Hematopoietic multipotent progenitor cell treated with erythropoietin and hydrocortisone succinate and interleukin-3 and kit ligand, for 17 days (in vitro differentiated cells): ENCODE data around the gene LDHD.
A peak's percentile ranks its signal among the peaks of the same experiment; 100 is the strongest.
"Not testable (repeated sequence)": the region's sequence is repeated elsewhere in the genome, so short reads cannot be mapped to it uniquely, and the experiment has no call there.

Source experiments
- DNase-seq: peaks from one replicate; pipeline ENCODE4 v3.0.0-alpha.2; 2015; ENCODE audit warnings: low spot score

LDHD gene

DNA sequence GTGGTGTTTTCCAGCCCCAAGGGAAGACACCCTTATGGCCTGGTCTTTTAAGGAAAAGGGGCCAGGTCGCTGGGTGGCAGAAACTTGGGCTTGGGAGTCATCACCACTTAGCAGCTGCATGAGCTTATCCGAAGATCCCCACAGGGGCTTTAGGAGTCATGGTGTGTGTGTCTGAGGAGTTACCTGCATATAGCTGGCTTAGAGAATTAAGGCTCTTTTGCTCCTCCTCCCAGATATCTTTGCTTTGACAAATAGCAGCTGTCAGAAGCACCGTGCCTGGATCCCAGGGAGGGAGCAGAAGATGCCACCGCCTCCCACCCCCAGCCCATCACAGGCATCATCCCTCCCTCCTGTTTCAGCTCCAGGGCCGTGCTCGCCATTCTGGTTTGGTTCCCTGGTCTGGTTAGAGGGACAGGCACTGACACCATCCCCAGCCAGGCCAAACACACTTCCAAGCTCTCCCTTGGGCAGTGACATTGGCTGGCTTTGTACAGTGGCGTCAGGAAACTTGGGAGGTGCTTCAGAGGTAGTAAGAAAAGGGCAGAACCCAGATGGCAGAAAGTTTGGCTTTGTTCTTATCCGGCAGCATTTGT lies 17.4 kb downstream of the LDHD start:
- no peak for DNase-seq

DNA sequence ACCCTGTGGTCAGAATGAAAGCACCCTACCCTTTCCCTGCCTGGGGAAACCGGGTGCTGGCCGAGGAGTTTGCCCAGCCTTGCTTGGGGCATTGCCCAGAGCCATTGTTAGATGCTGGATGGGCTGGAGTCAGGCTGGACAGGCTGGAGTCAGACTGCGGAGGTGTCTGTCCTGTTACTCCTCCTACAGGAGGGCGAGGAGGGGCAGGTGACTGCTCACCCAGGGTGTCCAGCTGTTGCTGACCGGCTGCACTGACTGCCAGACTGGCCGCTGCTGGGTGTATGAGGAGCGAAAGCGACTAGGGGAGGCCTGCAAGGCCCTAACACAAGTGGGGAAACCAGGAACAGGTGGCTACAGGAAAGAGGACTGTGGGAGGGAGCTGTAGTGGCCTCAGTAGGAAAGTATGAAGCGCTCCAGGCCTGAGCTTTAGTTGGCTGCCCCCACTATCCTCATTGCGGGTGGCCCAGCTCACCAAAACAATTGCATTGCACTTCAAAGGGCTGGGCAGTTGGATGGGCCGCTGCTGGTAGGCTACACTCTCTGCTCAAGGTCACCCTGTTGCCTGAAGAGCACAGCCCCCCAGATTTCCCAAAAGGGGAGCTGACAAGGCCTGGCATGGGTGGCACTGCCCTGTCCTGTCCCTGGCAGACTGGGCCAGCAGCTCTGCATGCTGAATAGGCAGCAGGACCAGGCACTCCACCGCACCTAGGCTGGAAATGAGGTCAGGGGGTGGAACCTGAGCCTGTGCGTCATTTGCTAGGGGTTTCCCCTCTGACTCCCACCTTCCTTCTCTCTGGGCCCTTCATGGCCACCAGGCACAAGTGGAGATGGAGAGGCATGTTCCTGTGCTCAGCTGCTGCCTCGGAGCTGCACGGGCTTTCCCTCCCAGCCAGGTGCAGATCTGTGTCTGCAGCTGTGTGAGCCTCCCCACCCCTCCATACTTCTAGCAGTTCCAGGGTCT lies 18.4 kb downstream of the LDHD start:
- no peak for DNase-seq

DNA sequence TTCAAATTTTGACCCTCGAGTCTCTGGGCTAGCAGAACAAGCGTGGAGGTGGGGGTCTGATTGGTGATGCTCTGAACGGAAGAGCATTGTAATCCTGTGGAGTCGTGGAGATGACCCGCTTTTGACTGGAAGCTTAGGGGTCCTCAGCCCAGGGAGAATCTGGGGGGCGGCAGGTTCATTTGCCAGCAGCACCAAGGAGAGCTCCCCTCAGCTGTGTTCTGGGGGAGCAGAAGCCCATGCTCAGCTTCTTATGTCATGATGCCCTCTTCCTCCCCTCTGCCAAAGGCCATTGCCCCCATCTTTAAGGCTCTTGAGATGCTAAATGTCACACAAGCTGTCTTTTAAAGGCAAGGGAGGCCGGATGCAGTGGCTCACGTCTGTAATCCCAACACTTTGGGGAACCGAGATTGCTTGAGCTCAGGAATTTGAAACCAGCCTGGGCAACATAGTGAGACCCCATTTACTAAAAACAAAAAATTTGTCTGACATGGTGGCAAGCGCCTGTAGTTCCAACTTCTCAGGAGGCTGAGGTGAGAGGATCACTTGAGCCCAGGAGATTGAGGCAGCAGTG lies 19.3 kb downstream of the LDHD start:
- DNase-seq: no peak

DNA sequence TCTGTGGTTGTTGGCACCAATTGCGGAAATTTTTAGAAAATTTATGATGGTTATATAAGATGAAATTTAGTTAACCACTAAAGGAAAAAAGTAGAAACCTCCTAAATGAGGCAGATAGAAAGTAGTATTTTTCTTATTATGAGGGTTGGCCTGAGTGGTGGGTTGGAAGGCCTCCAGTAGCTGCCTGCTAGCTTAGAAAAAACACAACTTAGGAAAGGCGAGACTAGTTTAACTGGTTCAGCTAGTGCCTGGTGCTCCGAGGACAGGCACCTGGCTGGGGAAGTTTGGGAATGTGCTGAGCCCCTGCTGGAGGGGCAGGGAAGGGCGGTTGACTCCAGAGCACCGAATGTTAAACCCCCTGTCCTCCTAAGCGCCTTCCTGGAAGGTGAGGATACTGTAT lies 19.9 kb downstream of the LDHD start:
- no peak for DNase-seq

DNA sequence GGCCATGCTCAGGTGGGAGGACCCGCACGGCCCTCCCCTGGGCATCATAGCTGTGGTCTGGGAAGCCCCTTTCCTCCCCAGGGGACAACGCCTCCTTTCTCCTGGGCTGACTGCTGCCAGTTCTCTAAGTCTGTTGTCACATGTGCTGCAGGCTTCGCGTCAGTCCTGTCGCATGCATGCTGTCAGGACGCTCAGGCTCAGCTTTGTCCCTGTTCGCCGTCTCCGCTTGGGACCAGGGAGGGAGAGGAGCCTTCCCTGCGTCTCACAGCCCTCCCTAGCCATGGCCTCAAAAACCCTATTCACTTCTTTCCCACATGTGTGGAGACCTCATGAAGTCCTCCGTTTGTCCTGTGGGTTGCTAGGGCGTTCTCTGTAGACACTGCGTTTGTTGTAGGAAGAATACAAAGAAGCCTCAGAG lies 21.4 kb downstream of the LDHD start:
- DNase-seq: no peak

DNA sequence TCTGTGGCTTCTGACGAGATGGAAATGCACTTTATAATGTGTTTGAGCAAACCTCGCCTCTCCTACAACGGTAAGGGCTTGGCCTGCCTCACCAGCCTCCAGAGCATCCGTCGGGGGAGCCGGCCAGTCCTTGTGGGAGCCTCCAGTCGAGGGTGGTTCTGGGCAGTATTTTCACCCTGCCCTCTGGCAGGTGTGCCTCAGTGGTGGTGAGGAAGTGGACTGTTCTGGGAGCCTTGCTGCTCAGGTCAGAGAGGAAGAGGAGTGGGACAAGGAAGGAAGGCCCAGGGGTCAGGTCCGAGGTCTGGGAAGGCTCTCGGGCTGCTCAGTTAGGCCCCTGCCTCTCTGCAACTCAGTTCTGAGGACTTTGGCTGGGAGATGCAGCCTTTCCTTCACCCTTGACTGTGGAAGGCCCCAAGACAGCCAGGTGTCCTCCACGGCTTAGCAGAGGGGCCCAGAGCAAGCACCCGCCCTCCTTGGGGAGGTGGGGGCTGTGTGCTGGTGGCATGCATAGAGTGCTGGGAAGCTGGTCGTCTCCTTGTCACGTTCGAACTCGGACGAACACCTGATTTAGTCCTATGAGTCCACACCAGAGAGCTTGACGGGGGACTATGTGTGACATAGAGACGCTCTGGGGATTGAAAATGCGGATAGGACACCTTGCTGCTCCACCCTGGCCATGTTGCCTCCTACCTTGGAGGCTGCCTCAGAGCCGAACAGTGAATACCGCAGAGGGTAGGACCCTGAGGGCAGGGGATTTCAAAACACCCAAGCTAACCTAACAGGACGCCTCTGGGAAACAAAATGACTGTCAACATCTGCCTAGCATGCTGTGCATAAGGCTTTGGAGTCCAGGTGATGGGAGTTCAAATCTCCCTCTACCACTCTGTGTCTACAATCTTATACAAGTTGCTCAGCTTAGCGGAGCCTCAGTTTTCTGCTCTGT lies 22.7 kb downstream of the LDHD start:
- no peak for DNase-seq

DNA sequence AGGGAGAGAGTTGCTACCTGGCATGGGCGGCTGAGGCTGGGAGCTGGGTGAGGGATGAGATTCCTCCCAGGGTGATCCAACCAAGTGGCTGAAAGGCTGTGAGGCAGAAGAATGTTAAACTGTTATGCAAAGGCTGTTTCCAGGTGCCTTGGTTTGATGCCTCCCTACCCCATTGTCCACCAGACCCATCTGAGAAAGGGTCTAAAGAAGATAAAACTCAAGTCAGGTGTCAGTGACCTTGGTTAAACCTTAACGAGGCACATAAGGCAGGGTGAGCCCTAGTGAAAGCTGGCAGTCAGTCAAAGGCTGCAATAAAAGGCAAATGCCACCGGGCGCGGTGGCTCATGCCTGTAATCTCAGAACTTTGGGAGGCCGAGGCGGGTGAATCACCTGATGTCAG lies 23.8 kb downstream of the LDHD start:
- DNase-seq: no peak

DNA sequence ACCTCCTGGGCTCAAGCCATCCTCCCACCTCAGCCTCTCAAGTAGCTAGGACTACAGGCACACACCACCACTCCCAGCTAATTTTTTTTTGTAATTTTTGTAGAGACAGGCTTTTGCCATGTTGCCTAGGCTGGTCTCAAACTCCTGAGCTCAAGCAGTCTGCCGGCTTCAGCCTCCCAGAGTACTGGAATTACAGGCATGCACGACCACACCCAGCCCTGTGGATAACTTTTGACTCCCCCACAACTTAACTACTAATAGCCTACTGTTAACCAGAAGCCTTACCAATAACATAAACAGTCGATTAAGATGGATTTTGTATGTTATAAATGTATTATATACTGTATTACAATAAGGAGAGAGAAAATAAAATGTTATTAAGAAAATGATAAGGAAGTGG lies 25.0 kb downstream of the LDHD start:
- DNase-seq: not testable (repeated sequence)

DNA sequence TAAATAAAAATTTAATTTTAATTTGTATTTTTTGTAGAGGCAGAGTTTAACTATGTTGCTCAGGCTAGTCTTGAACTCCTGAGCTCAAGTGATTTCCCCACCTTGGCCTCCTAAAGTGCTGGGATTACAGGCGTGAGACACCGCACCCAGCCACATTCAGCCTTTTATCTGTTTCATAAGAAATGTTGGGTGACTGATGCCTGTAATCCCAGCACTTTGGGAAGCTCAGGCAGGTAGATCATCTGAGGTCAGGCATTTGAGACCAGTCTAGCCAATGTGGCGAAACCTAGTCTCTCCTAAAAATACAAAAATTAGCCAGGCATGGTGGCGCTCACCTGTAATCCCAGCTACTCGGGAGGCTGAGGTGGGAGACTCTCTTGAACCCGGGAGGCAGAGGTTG lies 25.7 kb downstream of the LDHD start:
- DNase-seq: not testable (repeated sequence)

DNA sequence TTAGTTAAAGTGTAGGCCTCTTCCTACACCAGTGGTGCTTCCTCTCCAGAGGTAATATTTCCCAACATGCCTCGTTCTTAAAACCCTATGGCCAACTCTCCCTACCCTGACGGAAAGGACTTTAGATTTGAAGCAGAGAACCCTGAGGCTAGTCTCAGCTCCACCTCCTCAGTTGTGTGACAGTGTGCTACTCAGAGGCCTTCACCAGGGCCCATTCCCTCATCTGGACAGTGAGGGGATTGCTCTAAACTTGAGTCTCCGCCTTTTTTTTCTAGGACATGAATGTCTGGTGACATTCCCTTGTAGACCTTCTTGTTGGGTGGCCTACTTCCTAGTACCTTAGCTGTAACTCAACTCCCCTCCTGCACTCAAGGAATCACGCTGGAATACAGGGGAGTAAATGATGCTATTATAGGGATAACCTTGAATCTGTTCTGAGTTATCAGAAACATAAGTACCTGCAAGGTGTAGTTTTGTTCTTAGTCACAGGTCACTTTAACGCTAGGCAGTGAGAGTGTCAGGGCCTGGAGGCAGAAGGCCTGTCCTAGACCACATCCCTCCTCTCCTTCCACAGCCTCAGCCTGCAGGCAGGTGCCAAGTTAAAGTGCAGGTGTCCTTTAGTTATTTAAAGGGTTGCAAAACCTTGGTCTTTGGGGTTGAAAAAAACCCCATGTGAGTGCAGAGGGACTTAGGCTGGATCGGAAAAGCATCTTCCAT lies 26.9 kb downstream of the LDHD start:
- DNase-seq: no peak

DNA sequence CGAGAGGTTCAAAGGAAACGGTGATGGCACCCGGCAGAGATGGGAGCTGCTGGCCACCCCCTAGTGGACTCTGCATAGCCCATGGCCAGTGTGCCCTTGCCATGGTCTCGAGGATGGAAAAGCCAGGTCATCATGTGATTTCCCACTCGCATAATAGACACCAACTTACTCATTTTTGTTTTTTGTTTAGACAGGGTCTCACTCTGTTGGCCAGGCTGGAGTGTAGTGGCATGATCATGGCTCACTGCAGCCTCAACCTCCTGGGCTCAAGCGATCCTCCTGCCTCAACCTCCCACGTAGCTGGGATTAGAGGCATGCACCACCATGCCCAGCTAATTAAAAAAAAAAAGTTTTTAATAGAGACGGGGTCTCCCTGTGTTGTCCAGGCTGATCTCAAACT lies 27.6 kb downstream of the LDHD start:
- no peak for DNase-seq

DNA sequence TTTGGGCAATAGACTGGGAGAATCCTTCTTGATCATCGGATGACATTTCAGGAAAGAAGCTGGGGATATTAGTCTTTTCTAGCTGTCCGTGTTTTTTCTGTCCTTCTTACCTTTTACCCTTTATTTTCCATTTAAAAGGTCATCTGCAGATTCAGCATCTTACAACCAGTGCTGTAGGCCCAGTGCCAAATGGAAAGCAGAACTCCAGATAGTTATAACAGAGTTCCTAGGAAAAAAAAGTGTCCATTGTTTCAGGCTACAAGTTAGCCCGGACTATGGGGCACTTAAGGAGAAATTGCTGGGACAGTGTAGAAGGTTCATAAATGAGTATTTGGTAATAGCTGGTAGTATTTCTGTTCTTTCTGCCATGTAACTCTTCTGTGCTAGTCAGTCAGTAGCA lies 28.4 kb downstream of the LDHD start:
- no peak for DNase-seq

DNA sequence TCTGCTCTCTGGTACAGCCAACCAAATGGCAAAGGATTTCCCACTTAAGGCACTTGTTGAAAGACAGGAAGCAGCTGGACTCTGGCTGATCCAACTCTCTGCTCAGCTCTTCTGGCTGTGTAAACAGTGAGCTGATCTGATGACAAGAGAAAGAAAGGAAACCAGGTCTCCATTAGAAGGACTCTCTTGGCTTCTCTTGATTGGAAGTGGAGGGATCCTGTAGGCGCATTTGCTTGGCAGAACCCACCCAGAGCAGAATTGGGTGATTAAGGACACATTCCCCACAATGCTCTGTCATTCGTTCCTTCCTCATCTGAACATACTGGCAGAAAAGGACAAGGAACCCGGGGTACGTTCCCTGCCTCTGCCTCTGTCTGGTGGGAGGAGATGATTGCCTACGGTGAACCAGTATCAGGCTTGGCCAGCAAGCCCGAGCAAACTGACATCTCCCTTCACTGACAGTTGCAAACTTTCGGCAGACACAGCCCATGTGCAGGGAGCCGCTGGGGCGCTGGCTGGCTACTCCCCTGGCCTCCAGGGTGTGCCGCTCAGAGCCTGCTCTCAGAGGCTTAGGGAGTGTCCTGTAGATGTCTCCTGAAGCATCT lies 29.1 kb downstream of the LDHD start:
- DNase-seq: peak; percentile 74

DNA sequence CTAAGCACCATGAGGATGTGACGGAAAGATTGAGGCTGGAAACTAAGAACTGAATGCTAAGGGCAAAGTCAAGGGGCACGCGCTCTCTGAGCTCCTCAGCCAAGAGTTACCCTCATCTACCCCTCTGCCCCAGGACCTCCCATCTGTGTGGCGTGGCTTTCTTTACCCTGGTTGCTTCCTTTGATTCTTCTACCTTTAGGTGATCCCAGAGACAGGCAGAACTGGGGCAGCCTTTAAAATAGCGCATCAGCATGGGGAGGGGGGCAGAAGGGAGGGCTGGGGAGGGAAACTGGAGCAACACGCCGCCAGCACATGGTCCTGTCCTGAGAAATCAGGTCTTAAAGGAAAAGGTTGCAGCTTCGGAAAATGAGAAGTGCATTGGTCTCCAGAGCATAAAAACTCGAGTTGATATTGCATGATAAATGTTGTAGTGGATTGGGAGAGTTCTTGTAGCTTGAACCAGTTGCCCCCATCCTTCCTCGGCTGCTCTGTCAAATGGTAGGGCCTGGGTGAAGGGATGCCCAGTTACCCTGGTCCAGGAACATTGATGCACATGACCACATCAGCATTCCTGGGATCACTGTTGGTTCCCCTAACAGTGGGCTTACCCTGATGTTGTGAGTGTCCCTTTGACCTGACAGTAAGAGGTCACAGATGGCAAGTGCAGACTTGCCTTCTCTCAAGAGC lies 29.7 kb downstream of the LDHD start:
- no peak for DNase-seq

DNA sequence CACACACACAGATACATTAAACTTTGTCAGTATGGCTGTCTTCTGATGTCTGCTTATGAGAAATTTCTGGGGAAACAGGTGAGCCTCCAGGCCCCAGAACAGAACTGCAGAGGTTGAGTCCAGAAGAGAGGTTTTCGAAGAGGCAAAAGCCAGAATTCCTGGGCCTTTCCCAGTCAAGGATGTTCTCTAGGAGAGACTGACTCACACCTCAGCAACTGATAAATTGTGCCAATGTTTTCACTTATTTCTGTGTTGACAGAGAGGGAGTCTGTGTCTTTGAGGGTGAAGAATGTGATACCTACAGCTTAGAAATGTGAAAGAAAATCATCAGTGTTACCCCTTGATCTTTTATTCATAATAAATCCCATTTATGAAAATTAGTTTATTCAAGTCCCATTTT lies 30.3 kb downstream of the LDHD start:
- DNase-seq: no peak

DNA sequence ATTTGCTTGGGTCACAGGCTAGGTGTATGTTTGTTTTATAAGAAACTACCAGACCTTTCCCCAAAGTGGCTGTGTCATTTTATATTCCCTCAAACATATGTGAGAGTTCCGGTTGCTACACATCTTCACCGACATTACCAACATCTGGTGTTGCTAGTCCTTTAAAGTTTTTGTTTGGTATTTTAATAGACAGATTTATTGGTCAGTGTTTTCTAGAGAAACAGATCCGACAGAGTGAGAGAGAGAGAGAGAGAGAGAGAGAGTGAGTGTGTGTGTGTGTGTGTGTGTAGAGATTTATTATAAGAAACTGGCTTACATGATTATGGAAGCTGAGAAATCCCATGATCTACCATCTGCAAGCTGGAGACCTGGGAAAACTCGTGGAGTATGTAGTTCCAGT lies 31.0 kb downstream of the LDHD start:
- DNase-seq: no peak

DNA sequence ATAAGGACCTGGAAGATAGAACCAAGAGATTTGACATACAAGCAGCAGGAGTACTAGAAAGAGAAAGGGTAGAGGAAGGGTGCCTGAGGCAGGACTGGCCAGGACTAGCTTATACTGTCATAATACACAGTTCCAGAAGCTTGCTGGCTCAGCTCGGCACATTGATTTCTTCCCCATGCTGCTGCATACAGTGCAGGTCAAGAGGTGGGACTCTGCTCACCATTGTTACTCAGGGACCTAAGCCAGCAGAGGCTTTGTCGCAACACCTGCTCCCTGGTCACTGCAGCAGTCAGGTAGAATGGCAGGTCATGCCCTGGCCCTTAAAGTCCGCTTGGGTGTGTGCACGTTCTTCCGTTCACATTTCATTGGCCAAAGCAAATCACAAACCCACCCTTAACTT lies 32.8 kb downstream of the LDHD start:
- no peak for DNase-seq

DNA sequence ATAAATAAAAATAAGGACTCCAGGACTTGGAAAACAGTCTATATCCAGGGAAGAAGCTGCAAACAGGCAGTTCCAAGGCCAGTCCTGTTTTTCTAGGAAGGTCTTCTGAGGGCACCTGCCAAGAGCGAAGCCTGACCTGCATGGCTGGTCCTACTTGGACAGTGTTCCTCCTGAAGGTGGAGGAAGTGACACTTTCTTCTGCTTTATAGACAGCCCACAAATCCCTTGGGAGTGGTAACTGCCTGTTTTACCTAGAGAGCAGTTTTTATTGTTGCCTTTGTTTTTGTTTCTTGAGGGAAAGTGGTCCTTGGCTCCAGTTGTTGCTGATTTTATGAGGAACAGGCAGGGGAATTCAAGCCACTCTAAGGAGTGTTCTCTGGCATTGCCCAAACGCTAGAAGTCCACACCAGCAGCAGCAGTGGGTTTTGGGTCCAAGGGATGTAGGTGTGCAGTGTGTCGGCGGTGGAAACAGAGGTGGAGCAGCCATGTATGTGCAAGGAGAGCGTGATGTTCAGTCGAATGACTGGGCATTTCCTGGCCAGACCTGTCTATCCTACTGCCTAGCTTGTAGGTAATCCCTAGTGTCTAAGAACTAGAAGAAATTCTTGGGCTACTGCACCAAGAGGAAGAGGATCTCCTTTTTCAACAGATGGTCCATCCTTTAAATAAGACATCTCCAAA lies 35.3 kb downstream of the LDHD start:
- no peak for DNase-seq

DNA sequence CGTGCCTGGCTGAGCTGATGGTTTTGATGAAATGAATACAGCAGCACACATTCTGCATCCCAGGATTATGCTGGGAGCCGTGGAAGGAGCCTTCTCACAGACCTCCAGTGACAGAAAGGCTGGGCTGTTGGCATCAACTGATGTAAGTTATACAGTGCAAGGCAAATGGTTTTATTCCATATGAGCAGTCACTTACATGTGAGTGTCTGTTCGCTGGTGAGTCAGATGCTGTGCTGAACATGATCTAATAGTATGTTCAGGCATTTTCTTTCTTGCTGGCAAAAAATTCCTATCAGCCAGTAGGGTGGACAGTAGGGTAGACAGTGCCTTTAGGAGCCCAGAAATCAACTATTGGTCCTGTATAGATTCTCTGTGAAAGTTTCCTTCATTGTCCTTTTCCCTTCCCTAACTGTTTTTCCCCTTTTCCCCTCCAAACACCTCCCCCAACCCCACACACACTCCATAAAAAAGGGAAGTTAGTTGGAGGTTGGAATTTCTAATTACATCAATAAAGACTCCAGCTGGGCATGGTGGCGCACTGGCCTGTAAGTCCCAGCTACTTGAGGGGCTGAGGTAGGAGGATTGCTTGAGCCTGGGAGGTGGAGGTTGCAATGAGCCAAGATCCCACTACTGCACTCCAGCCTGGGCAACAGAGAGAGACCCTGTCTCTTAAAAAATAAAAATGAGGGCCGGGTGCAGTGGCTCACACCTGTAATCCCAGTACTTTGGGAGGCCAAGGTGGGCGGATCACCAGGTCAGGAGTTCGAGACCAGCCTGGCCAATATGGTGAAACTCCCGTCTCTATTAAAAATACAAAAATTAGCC lies 36.2 kb downstream of the LDHD start:
- no peak for DNase-seq
